ENCODE results near the gene THAP2. TPM values are rescaled to one million over a fixed set of nuclear protein-coding genes. Genes with fewer than 3 reads are reported as not detected.

THAP2 gene
- total and polyA plus RNA-seq, 7 experiments from 2014 or later: 4.9 to 21.7 (median 14.0) TPM

DNA sequence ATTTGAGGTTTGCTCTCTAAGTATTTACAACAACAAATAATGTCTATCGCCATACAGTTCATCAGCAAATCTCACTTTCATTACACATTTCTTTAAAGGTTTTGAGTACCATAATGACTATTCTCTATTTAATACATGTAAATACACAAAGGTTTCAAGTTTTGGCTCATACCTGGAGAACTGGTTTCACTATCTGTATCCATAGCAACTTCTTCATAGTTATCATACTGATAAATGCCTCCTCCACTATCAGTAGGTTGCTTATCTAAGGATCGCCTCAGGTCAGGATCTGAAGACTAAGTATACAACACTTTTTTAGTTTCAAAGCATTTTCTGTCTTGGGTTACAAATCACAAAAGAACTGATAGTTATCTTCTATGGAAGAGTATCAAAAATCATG is 21.8 kb upstream of the THAP2 start:
- POLR2A ChIA-PET: no interaction called here
- peaks cover 13 to 29% (median 22%) of the 10 kb centered on the region in 5 donors for H3K36me3 Mint-ChIP-seq

DNA sequence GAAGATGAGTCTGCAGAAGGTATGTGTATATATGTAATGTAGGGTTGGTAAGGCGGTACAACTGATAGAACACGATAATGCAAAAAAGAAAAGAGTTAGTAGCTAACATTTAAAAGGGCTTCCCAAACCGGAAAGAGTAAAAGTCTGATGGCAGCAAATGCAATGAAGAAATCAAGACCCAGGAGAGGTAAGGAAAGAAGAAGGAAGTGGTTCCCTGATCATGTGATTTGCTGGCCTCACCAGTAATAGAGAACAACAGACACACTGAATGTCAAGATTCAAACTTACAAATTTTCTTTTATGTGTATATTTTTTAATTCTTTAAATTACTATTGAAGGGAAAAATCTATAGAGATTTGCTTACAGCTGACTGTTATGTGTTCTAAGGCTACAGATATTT is 18.8 kb upstream of the THAP2 start:
- Mint-ChIP-seq H3K27me3 (no peaks in the 10 kb centered on the region), H3K27ac (peak overlapping the region in 8 of 9 donors; percentile 0 to 84 (median 23)), H3K4me1 (peaks cover 25 to 51% (median 39%) of the 10 kb centered on the region in 7 donors), H3K4me3 (peak overlapping the region in 1 of 10 donors; percentile 33), H3K9me3 (no peaks in the 10 kb centered on the region), H3K36me3 (peaks cover 8 to 33% (median 28%) of the 10 kb centered on the region in 5 donors)
- Histone ChIP-seq H3K4me1 (ENCODE audit: control insufficient read depth in 2 of 2, insufficient read depth in 2 of 2, low read length in 2 of 2) (peaks cover 0 to 15% of the 10 kb centered on the region in 2 donors), H3K27ac (ENCODE audit: low read depth, low read length) (no peak overlapping the region), H3K9me3 (ENCODE audit: control insufficient read depth in 2 of 3, low read length in 3 of 3) (no peaks in the 10 kb centered on the region), H3K4me3 (ENCODE audit: low read length) (no peak overlapping the region), H3K27me3 (ENCODE audit: control insufficient read depth in 2 of 2, insufficient read depth in 2 of 2, low read length in 2 of 2) (no peaks in the 10 kb centered on the region), H3K36me3 (ENCODE audit: control insufficient read depth in 2 of 3, insufficient read depth in 3 of 3, low read length in 3 of 3) (peaks cover 11 to 52% (median 42%) of the 10 kb centered on the region in 3 experiments)
- ChIA-PET POLR2A (interaction anchor here (0.7 to 2.4 kb wide), 3 partner anchors 19 to 130 kb away, joined by 3 to 9 read pairs (median 7); partner anchors contain the start of genes RAB21, THAP2 and ZFC3H1), CTCF (interaction anchor here (0.7 to 2.5 kb wide), 2 partner anchors 9 to 152 kb away, joined by 3 to 11 read pairs; no protein-coding TSS in a partner anchor)
- ATAC-seq: peak; percentile 41
- intact Hi-C loops (cut with micrococcal nuclease): loop anchor here (1.0 to 5.0 kb wide), 2 partner anchors 8 to 33 kb away; no protein-coding TSS in a partner anchor
- DNase-seq: no peak

More for the DNA sequence above, 21.8 kb upstream of the THAP2 start:
- Histone ChIP-seq H3K27ac (ENCODE audit: low read depth, low read length) (no peak overlapping the region), H3K9me3 (ENCODE audit: control insufficient read depth in 2 of 3, low read length in 3 of 3) (no peaks in the 10 kb centered on the region), H3K36me3 (ENCODE audit: control insufficient read depth in 2 of 3, insufficient read depth in 3 of 3, low read length in 3 of 3) (peaks cover 13 to 49% (median 49%) of the 10 kb centered on the region in 3 experiments), H3K4me1 (ENCODE audit: control insufficient read depth in 2 of 2, insufficient read depth in 2 of 2, low read length in 2 of 2) (peaks cover 0 to 4% of the 10 kb centered on the region in 2 donors), H3K27me3 (ENCODE audit: control insufficient read depth in 2 of 2, insufficient read depth in 2 of 2, low read length in 2 of 2) (no peaks in the 10 kb centered on the region), H3K4me3 (ENCODE audit: low read length) (no peak overlapping the region)
- Mint-ChIP-seq H3K4me3 (no peak overlapping the region), H3K27me3 (no peaks in the 10 kb centered on the region), H3K9me3 (no peaks in the 10 kb centered on the region), H3K4me1 (peaks cover 21 to 35% (median 29%) of the 10 kb centered on the region in 7 donors), H3K27ac (peak overlapping the region in 6 of 9 donors; percentile 21 to 73 (median 44))
- DNase-seq (no peak), ATAC-seq (no peak)
- intact Hi-C loops (cut with micrococcal nuclease): no loop called here
- CTCF ChIA-PET: interaction anchor here (0.8 to 1.2 kb wide), 2 partner anchors 12 to 105 kb away, joined by 4 to 5 read pairs; no protein-coding TSS in a partner anchor

- POLR2A ChIA-PET: interaction anchor here (0.6 to 2.4 kb wide), 4 partner anchors 10 to 1910 kb away, joined by 3 to 9 read pairs (median 6); partner anchors contain the start of genes RAB21, THAP2 and ZFC3H1
- peaks cover 8 to 50% (median 35%) of the 10 kb centered on the region in 3 experiments for H3K36me3 ChIP-seq (ENCODE audit: control insufficient read depth in 2 of 3, insufficient read depth in 3 of 3, low read length in 3 of 3)
Observed at GRCh38 chr12:71646512-71646911, 17.6 kb upstream of the THAP2 start.

DNA sequence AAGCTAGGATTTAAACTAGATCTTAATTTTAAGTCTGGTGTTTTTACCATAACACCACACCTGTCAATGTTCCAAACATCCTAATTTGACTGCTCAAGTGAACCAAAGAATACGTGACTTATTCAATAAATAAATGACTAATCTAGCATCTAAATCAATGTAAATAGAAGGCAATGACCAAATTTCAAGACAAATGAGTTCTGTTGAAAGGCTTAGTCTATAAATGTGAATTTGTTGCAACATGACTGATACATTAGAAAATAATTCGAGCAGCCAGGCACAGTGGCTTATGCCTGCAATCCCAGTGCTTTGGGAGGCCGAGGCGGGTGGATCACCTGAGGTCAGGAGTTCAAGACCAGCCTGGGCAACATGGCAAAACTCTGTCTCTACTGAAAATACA is 15.6 kb upstream of the THAP2 start:
- peaks cover 8 to 27% (median 18%) of the 10 kb centered on the region in 5 donors for H3K36me3 Mint-ChIP-seq
- Histone ChIP-seq H3K9me3 (ENCODE audit: control insufficient read depth in 2 of 3, low read length in 3 of 3) (no peaks in the 10 kb centered on the region), H3K27ac (ENCODE audit: low read depth, low read length) (no peak overlapping the region), H3K36me3 (ENCODE audit: control insufficient read depth in 2 of 3, insufficient read depth in 3 of 3, low read length in 3 of 3) (peaks cover 5 to 41% (median 32%) of the 10 kb centered on the region in 3 experiments), H3K4me1 (ENCODE audit: control insufficient read depth in 2 of 2, insufficient read depth in 2 of 2, low read length in 2 of 2) (peaks cover 6 to 21% of the 10 kb centered on the region in 2 donors), H3K4me3 (ENCODE audit: low read length) (no peak overlapping the region), H3K27me3 (ENCODE audit: control insufficient read depth in 2 of 2, insufficient read depth in 2 of 2, low read length in 2 of 2) (no peaks in the 10 kb centered on the region)
- ATAC-seq (no peak), DNase-seq (no peak)
- peaks cover 22 to 50% (median 36%) of the 10 kb centered on the region in 7 donors for H3K4me1 Mint-ChIP-seq
- peak overlapping the region in 1 of 10 donors; percentile 14 for H3K4me3 Mint-ChIP-seq
- no peaks in the 10 kb centered on the region for H3K27me3 Mint-ChIP-seq
- H3K9me3 Mint-ChIP-seq: no peaks in the 10 kb centered on the region
- POLR2A ChIA-PET: no interaction called here
- H3K27ac Mint-ChIP-seq: peak overlapping the region in 6 of 9 donors; percentile 6 to 72 (median 48)
- intact Hi-C loops (cut with micrococcal nuclease): loop anchor here (5.0 kb wide), 1 partner anchor 36 kb away; no protein-coding TSS in a partner anchor
- CTCF ChIA-PET: interaction anchor here (1.1 kb wide), 1 partner anchor 12 kb away, joined by 4 read pairs; no protein-coding TSS in a partner anchor

More at GRCh38 chr12:71646512-71646911, 17.6 kb upstream of the THAP2 start:
- Histone ChIP-seq H3K4me1 (ENCODE audit: control insufficient read depth in 2 of 2, insufficient read depth in 2 of 2, low read length in 2 of 2) (peaks cover 3 to 18% of the 10 kb centered on the region in 2 donors), H3K27ac (ENCODE audit: low read depth, low read length) (no peak overlapping the region), H3K27me3 (ENCODE audit: control insufficient read depth in 2 of 2, insufficient read depth in 2 of 2, low read length in 2 of 2) (no peaks in the 10 kb centered on the region), H3K9me3 (ENCODE audit: control insufficient read depth in 2 of 3, low read length in 3 of 3) (no peaks in the 10 kb centered on the region), H3K4me3 (ENCODE audit: low read length) (no peak overlapping the region)
- ATAC-seq (no peak), DNase-seq (no peak)
- CTCF ChIA-PET: interaction anchor here (0.5 to 2.5 kb wide), 4 partner anchors 8 to 16 kb away, joined by 3 to 11 read pairs (median 4); no protein-coding TSS in a partner anchor
- H3K36me3 Mint-ChIP-seq: peaks cover 8 to 35% (median 24%) of the 10 kb centered on the region in 5 donors
- intact Hi-C loops (cut with micrococcal nuclease): loop anchor here (2.0 to 5.0 kb wide), 2 partner anchors 16 to 34 kb away; no protein-coding TSS in a partner anchor
- H3K27ac Mint-ChIP-seq: peak overlapping the region in 5 of 9 donors; percentile 36 to 75 (median 62)
- H3K4me1 Mint-ChIP-seq: peaks cover 25 to 51% (median 39%) of the 10 kb centered on the region in 7 donors
- H3K4me3 Mint-ChIP-seq: no peak overlapping the region
- H3K27me3 Mint-ChIP-seq: no peaks in the 10 kb centered on the region
- H3K9me3 Mint-ChIP-seq: no peaks in the 10 kb centered on the region

DNA sequence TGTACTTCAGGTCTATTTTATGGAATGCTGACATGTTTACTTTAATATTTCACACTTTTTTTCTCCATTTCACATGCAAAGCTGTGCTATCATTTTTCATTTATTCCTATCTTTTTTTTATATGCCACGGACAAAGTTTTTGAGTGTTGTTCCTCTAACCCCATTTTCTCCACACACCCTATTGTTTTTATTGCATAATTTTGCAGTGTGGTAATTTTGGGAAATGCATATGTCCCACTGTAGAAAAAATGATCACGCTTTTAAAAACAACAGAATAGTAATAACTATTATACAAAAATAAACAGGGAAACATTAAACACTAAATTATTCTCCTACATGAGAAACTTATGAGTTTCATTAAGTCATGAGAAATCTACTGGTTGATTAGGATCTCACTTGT is 14.7 kb upstream of the THAP2 start:
- Histone ChIP-seq H3K4me3 (ENCODE audit: low read length) (no peak overlapping the region), H3K36me3 (ENCODE audit: control insufficient read depth in 2 of 3, insufficient read depth in 3 of 3, low read length in 3 of 3) (peaks cover 0 to 35% (median 34%) of the 10 kb centered on the region in 3 experiments), H3K27ac (ENCODE audit: low read depth, low read length) (no peak overlapping the region), H3K27me3 (ENCODE audit: control insufficient read depth in 2 of 2, insufficient read depth in 2 of 2, low read length in 2 of 2) (no peaks in the 10 kb centered on the region), H3K9me3 (ENCODE audit: control insufficient read depth in 2 of 3, low read length in 3 of 3) (no peaks in the 10 kb centered on the region), H3K4me1 (ENCODE audit: control insufficient read depth in 2 of 2, insufficient read depth in 2 of 2, low read length in 2 of 2) (peaks cover 11 to 21% of the 10 kb centered on the region in 2 donors)
- Mint-ChIP-seq H3K4me1 (peaks cover 19 to 47% (median 30%) of the 10 kb centered on the region in 7 donors), H3K27me3 (no peaks in the 10 kb centered on the region), H3K27ac (peak overlapping the region in 2 of 9 donors; percentile 59 to 75), H3K9me3 (no peaks in the 10 kb centered on the region), H3K4me3 (peak overlapping the region in 3 of 10 donors; percentile 11 to 32 (median 16)), H3K36me3 (peaks cover 0 to 20% (median 12%) of the 10 kb centered on the region in 5 donors)
- ATAC-seq (no peak), DNase-seq (no peak)
- CTCF ChIA-PET: no interaction called here
- POLR2A ChIA-PET: no interaction called here
- intact Hi-C loops (cut with micrococcal nuclease): loop anchor here (5.0 kb wide), 1 partner anchor 37 kb away; no protein-coding TSS in a partner anchor

- peaks cover 31 to 35% of the 10 kb centered on the region in 2 donors for H3K4me1 ChIP-seq (ENCODE audit: control insufficient read depth in 2 of 2, insufficient read depth in 2 of 2, low read length in 2 of 2)
- no peak overlapping the region for H3K27ac ChIP-seq (ENCODE audit: low read depth, low read length)
- no peak overlapping the region for H3K27ac Mint-ChIP-seq
- DNase-seq (no peak), ATAC-seq (no peak)
- H3K4me3 Mint-ChIP-seq: no peak overlapping the region
- peaks cover 28 to 58% (median 42%) of the 10 kb centered on the region in 7 donors for H3K4me1 Mint-ChIP-seq
- no peaks in the 10 kb centered on the region for H3K27me3 Mint-ChIP-seq
- CTCF ChIA-PET: no interaction called here
- POLR2A ChIA-PET: interaction anchor here (1.7 kb wide), 1 partner anchor 10 kb away, joined by 11 read pairs; no protein-coding TSS in a partner anchor
- no peak overlapping the region for H3K4me3 ChIP-seq (ENCODE audit: low read length)
- no peaks in the 10 kb centered on the region for H3K9me3 Mint-ChIP-seq
- H3K9me3 ChIP-seq (ENCODE audit: control insufficient read depth in 2 of 3, low read length in 3 of 3): no peaks in the 10 kb centered on the region
- intact Hi-C loops (cut with micrococcal nuclease): loop anchor here in 1 of 2 donors (5.0 kb wide), 1 partner anchor 35 kb away; the partner anchor contains the start of gene TMEM19
- no peaks in the 10 kb centered on the region for H3K27me3 ChIP-seq (ENCODE audit: control insufficient read depth in 2 of 2, insufficient read depth in 2 of 2, low read length in 2 of 2)
- peaks cover 0 to 23% (median 16%) of the 10 kb centered on the region in 3 experiments for H3K36me3 ChIP-seq (ENCODE audit: control insufficient read depth in 2 of 3, insufficient read depth in 3 of 3, low read length in 3 of 3)
- H3K36me3 Mint-ChIP-seq: peaks cover 0 to 34% (median 19%) of the 10 kb centered on the region in 5 donors
Observed at GRCh38 chr12:71652656-71653055, 11.4 kb upstream of the THAP2 start.

Measured in naive thymus-derived CD4-positive, alpha-beta T cell (primary cell).